T-cell (primary cell): ENCODE results near the gene RBFOX1. TPM values are rescaled to one million over a fixed set of nuclear protein-coding genes. Genes with fewer than 3 reads are reported as not detected.

Experiments used
- ATAC-seq, 4 experiments: fragments of 200-7000 bp in 3 of 4; fragments of 150-1000 bp in 1 of 4; cut with Tn5 transposase; replicated peaks in 1 of 4; 1 replicate in 3 of 4; 2 replicates in 1 of 4; pipeline ENCODE4 v1.10.0; 2021; ENCODE audit warnings: moderate library complexity in 3 of 4, mild to moderate bottlenecking in 2 of 4, moderate number of reproducible peaks in 1 of 4
- CTCF ChIA-PET, 2 donors: fragments of 300-600 bp; sonication (Branson Sonifier 250); formaldehyde crosslinking; loops; one replicate each; lab custom pipeline; 2022; ENCODE audit warnings: antibody characterized with exemption in 2 of 2; lab: Charles Lee
- POLR2A ChIA-PET, 2 donors: fragments of 300-600 bp; sonication (Branson Sonifier 250); formaldehyde crosslinking; loops; one replicate each; lab custom pipeline; 2022; ENCODE audit warnings: antibody characterized with exemption in 2 of 2; lab: Charles Lee
- DNase-seq, 35 experiments: peaks; one replicate each; pipeline versions ENCODE4 v3.0.0 to v3.0.0-alpha.2; 2013 to 2023
- H3K27ac ChIP-seq: one replicate; pipeline ENCODE4 v1.5.1; 2013; ENCODE audit warnings: low read length
- H3K27me3 ChIP-seq, 2 experiments: replicated peaks in 1 of 2; 1 replicate in 1 of 2; 2 replicates in 1 of 2; pipeline versions ENCODE4 v1.6.1 to v1.7.0; 2013; ENCODE audit warnings: low read length in 1 of 2, mixed read lengths in 1 of 2; ENCODE audit not compliant: control insufficient read depth in 2 of 2, insufficient read depth in 2 of 2; ENCODE audit errors: extremely low read depth in 1 of 2
- H3K36me3 ChIP-seq, 2 donors: 1 replicate in 1 of 2; 2 replicates in 1 of 2; pipeline versions ENCODE4 v1.6.1 to v1.7.0; 2013; ENCODE audit warnings: low read length in 1 of 2; ENCODE audit not compliant: control insufficient read depth in 2 of 2, insufficient read depth in 1 of 2; ENCODE audit errors: extremely low read depth in 1 of 2
- H3K4me1 ChIP-seq, 2 experiments: 1 replicate in 1 of 2; 2 replicates in 1 of 2; pipeline versions ENCODE4 v1.6.1 to v1.7.0; 2013; ENCODE audit warnings: low read length in 2 of 2, mixed read lengths in 1 of 2; ENCODE audit not compliant: insufficient read depth in 2 of 2, control insufficient read depth in 1 of 2; ENCODE audit errors: extremely low read depth in 1 of 2
- H3K4me3 ChIP-seq, 2 donors: 1 replicate in 1 of 2; 2 replicates in 1 of 2; pipeline versions ENCODE4 v1.5.1 to v1.7.0; 2013; ENCODE audit warnings: mild to moderate bottlenecking in 2 of 2, low read length in 1 of 2, moderate library complexity in 1 of 2; ENCODE audit not compliant: control insufficient read depth in 1 of 2; ENCODE audit errors: extremely low read depth in 1 of 2
- H3K9me3 ChIP-seq: 2 replicates; pipeline ENCODE4 v1.7.0; 2013
- H3K27ac Mint-ChIP-seq, 2 donors: one replicate each; pipeline ENCODE4 v1.8.0; 2020 to 2021; ENCODE audit warnings: mild to moderate bottlenecking in 2 of 2, mixed read lengths in 2 of 2
- H3K27me3 Mint-ChIP-seq, 2 donors: one replicate each; pipeline ENCODE4 v1.8.0; 2021 to 2022; ENCODE audit warnings: mixed read lengths in 2 of 2
- H3K36me3 Mint-ChIP-seq: one replicate; pipeline ENCODE4 v1.8.0; 2021; ENCODE audit warnings: mixed read lengths
- H3K4me1 Mint-ChIP-seq, 3 donors: one replicate each; pipeline ENCODE4 v1.8.0; 2020 to 2022; ENCODE audit warnings: mixed read lengths in 3 of 3, mild to moderate bottlenecking in 1 of 3
- H3K4me3 Mint-ChIP-seq, 3 donors: one replicate each; pipeline ENCODE4 v1.8.0; 2020 to 2022; ENCODE audit warnings: mild to moderate bottlenecking in 3 of 3, mixed read lengths in 3 of 3, moderate library complexity in 3 of 3
- H3K9me3 Mint-ChIP-seq, 3 donors: one replicate each; pipeline ENCODE4 v1.8.0; 2020 to 2022; ENCODE audit warnings: mixed read lengths in 3 of 3
- WGBS: methylation state at CpG from one replicate; pipeline ENCODE4 v1.1.5; 2013; ENCODE audit warnings: missing lambda C conversion rate; ENCODE audit not compliant: insufficient coverage; 5-methylcytosine and 5-hydroxymethylcytosine counted together
- total RNA-seq, 35 experiments: library from RNA in 6 of 35; stranded (reverse) in 6 of 35; fragments of 120-200 nt in 1 of 35; gene quantifications; one replicate each; pipeline versions ENCODE4 v1.2.1 to v1.2.4 and lab custom pipeline; 2013 to 2026

Gene RBFOX1
- total RNA-seq, 5 donors from 2014 or later (not counting 1 experiment from before 2014, with no cell fraction given): not detected

DNA sequence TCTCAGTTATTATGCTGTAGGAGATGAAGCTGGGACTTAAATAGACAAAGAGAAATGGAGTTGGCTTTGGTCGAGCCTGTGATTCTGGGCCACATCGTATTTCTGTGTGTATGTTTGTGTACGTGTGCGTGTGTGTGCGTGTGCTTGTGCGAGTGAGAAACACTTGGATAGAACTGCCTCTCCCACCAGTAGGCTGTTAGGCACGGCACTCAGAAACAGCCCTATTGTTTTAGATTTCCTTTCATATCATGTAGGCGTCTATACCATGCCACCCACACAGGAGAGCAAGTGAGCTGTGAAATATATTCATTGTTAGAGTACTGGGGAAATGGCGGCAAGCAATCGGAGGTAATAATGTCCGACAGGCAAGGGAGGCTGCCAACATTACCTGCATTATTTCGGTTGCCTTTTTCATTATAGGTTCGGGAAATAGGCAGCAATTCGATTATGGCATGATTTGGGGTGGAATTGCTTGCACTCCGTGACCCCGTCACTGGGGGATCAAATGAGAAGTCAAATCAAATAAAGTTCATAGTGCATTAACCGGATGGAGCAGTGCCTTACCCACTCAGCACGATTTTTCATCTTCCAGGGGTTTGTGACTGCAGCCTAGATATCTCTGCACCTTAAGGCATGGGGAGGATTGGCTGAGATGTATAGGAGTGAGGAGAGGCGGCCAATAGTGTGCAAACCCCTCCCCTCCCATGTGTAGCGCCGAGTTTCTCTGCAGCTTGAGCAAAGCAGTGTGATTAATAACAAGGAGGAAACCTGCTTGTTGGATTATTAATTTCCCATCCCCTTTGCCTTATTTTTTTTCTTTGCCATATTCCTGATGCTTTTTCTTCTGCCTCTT, 89.6 kb downstream of the RBFOX1 start:
- no peak overlapping the region for H3K4me3 ChIP-seq
- ATAC-seq (no peak), DNase-seq (no peak)
- H3K36me3 ChIP-seq: no peaks in the 10 kb centered on the region
- H3K4me1 Mint-ChIP-seq: no peaks in the 10 kb centered on the region
- whole genome bisulfite sequencing: 91% methylated on average over 8 of the region's 21 CpGs
- H3K9me3 Mint-ChIP-seq: peaks cover 12 to 19% (median 18%) of the 10 kb centered on the region in 3 donors
- H3K4me3 Mint-ChIP-seq: no peak overlapping the region
- H3K9me3 ChIP-seq: no peaks in the 10 kb centered on the region
- H3K27ac ChIP-seq: no peak overlapping the region
- H3K27ac Mint-ChIP-seq: no peak overlapping the region
- no peaks in the 10 kb centered on the region for H3K4me1 ChIP-seq
- no peaks in the 10 kb centered on the region for H3K27me3 Mint-ChIP-seq
- POLR2A ChIA-PET: no interaction called here
- CTCF ChIA-PET: no interaction called here
- no peaks in the 10 kb centered on the region for H3K36me3 Mint-ChIP-seq
- no peaks in the 10 kb centered on the region for H3K27me3 ChIP-seq

DNA sequence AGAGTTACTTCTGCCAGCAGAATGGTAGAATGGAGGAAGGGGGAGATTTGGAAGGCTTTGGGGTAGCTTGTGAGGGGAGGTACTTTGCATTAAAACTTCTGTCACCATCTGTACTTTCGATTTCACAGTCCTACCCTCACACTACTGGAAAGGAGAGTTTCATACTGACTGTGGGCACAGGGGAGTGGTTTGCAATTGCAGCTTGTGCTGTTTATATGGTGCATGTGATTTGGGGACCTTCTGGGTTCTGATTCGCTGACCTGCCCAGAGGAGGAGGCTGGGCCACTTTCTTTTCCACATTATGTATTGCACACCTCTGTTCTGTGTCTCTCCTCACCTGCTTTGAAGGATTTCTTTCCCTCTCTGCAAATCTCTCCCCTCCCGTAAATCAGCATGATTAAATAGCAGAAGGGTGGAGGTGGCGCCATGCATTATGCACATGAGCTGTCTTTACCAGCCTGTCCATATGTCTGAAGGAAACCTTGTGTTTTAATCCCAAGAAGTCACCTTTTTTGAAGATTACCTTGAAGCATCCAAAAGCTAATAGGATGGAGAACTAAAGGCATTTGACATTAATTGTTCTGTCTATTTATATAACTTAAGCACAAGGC, 90.9 kb downstream of the RBFOX1 start:
- H3K4me1 Mint-ChIP-seq: no peaks in the 10 kb centered on the region
- Histone ChIP-seq H3K27ac (no peak overlapping the region), H3K4me3 (no peak overlapping the region), H3K27me3 (no peaks in the 10 kb centered on the region), H3K4me1 (no peaks in the 10 kb centered on the region), H3K36me3 (no peaks in the 10 kb centered on the region), H3K9me3 (no peaks in the 10 kb centered on the region)
- H3K27ac Mint-ChIP-seq: no peak overlapping the region
- H3K36me3 Mint-ChIP-seq: no peaks in the 10 kb centered on the region
- H3K27me3 Mint-ChIP-seq: no peaks in the 10 kb centered on the region
- H3K4me3 Mint-ChIP-seq: no peak overlapping the region
- H3K9me3 Mint-ChIP-seq: peaks cover 16 to 20% (median 18%) of the 10 kb centered on the region in 3 donors
- no CpG with 5 or more reads among the region's 4 CpGs for WGBS
- POLR2A ChIA-PET: no interaction called here
- no peak for ATAC-seq
- CTCF ChIA-PET: interaction anchor here in 1 of 2 donors (0.7 kb wide), 1 partner anchor 1557 kb away, joined by 3 read pairs; no protein-coding TSS in a partner anchor
- no peak for DNase-seq

DNA sequence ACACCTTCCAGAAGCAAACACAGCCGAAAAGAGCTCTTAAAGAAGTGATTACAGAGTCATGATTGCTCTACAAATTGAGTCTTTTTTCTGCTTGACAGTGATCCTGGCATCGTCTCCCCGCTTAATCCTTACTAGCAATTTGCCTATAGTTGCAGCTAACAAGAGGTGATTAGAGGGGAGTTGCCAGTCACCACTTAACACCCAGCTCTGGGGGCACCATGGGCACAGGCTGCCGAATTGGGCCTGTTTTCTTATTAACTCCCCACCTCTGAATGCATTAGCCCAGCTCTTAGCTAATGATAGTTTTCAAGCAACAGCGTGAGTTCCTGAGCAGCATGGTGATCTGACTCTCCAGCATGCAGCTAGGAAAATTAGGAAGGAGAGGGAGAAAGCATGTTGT, 93.5 kb downstream of the RBFOX1 start:
- H3K4me1 Mint-ChIP-seq: no peaks in the 10 kb centered on the region
- DNase-seq (no peak), ATAC-seq (no peak)
- H3K4me1 ChIP-seq: no peaks in the 10 kb centered on the region
- no peaks in the 10 kb centered on the region for H3K36me3 Mint-ChIP-seq
- WGBS: 40% methylated on average over 1 of the region's 5 CpGs
- H3K9me3 ChIP-seq: no peaks in the 10 kb centered on the region
- H3K9me3 Mint-ChIP-seq: peaks cover 10 to 17% (median 15%) of the 10 kb centered on the region in 3 donors
- no peaks in the 10 kb centered on the region for H3K27me3 ChIP-seq
- POLR2A ChIA-PET: no interaction called here
- H3K4me3 Mint-ChIP-seq: no peak overlapping the region
- no peaks in the 10 kb centered on the region for H3K36me3 ChIP-seq
- CTCF ChIA-PET: no interaction called here
- H3K27me3 Mint-ChIP-seq: no peaks in the 10 kb centered on the region
- no peak overlapping the region for H3K27ac Mint-ChIP-seq
- H3K4me3 ChIP-seq: no peak overlapping the region
- no peak overlapping the region for H3K27ac ChIP-seq

DNA sequence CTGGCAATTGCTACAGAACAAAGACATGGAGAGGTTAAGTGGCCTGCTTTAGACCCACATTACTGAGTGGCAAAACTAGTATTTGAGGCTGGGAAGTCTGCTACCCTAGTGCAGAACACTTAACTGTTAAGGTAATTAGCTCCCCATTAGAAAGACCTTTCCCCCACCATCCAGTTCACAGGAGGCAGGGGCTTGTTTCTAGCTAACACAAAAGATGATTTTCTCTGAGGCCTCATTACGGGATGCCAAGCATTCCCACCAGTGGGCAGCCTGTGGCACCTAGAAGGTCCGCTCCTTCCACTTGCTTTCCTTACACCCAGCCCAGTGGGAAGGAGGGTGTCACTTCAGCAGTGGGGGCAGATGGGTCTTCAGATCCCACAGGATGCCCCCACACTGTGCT, 99.1 kb downstream of the RBFOX1 start:
- H3K9me3 Mint-ChIP-seq: peaks cover 15 to 29% (median 20%) of the 10 kb centered on the region in 3 donors
- H3K36me3 Mint-ChIP-seq: no peaks in the 10 kb centered on the region

DNA sequence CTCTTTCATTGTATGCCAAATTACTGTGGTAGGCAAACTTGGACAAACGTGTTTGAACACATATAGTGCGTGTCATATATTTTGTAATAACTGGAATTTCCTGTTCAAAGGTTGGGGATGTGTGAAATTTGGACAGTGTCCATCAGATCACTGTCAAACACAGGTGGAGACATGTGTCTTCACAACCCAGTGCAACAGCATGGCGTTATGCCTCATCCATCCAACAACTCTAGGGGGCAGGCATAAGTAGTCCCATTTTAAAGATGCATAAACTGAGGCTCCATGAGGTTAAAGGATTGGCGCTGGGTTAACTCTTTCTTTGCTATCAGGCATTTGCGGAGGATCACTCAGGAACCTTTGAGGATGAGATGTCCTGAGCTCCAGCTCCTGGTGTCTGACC, 103.7 kb downstream of the RBFOX1 start:
- H3K9me3 ChIP-seq: no peaks in the 10 kb centered on the region
- H3K36me3 ChIP-seq: no peaks in the 10 kb centered on the region
- no CpG with 5 or more reads among the region's 5 CpGs for WGBS
- no peak overlapping the region for H3K4me3 ChIP-seq
- no peaks in the 10 kb centered on the region for H3K36me3 Mint-ChIP-seq
- ChIA-PET POLR2A (interaction anchor here in 1 of 2 donors (0.6 kb wide), 1 partner anchor 48 kb away, joined by 3 read pairs; no protein-coding TSS in a partner anchor), CTCF (no interaction called here)
- H3K4me1 ChIP-seq: no peaks in the 10 kb centered on the region
- H3K4me1 Mint-ChIP-seq: no peaks in the 10 kb centered on the region
- no peaks in the 10 kb centered on the region for H3K27me3 Mint-ChIP-seq
- no peak for DNase-seq
- no peak overlapping the region for H3K27ac Mint-ChIP-seq
- H3K27me3 ChIP-seq: no peaks in the 10 kb centered on the region
- no peak for ATAC-seq
- H3K4me3 Mint-ChIP-seq: no peak overlapping the region
- H3K9me3 Mint-ChIP-seq: peaks cover 10 to 22% (median 14%) of the 10 kb centered on the region in 3 donors
- H3K27ac ChIP-seq: no peak overlapping the region

More for the DNA sequence above, 99.1 kb downstream of the RBFOX1 start:
- H3K4me1 Mint-ChIP-seq: no peaks in the 10 kb centered on the region
- no CpG with 5 or more reads among the region's 2 CpGs for WGBS
- H3K4me3 ChIP-seq: no peak overlapping the region
- H3K36me3 ChIP-seq: no peaks in the 10 kb centered on the region
- H3K4me1 ChIP-seq: no peaks in the 10 kb centered on the region
- H3K9me3 ChIP-seq: no peaks in the 10 kb centered on the region
- ChIA-PET POLR2A (no interaction called here), CTCF (no interaction called here)
- H3K27ac Mint-ChIP-seq: no peak overlapping the region
- no peaks in the 10 kb centered on the region for H3K27me3 Mint-ChIP-seq
- H3K27ac ChIP-seq: no peak overlapping the region
- no peak for DNase-seq
- no peak overlapping the region for H3K4me3 Mint-ChIP-seq
- no peak for ATAC-seq
- no peaks in the 10 kb centered on the region for H3K27me3 ChIP-seq

DNA sequence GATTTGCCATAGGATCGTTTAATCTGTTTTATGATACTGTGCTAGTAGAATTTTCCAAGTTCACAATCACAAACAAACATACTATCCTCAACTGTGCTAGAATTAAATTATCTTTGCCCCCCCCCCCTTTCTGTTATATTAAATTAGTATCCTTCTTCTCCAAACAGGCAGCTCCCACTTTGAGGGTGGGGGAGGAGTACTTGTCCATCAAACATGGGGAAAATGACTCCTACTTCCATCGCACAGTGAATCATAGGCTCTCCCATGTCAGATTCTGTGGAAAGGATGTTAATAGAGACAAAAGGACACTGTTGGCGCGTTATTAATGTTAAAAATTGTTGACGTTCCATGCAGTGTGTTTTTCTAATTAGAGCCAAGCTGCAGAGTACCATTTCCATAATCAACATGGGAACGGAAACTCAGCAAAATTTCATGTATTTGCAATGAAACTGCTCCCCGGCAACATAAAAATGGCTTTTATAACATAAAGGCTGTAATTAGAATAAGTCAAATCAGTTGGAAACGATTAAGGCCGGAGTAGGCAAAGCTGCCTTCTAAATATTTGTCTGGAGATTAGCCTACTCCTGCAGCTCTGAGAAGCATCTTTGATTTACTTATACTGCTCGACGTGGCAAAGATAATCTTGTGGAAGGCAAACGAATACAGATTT, 104.6 kb downstream of the RBFOX1 start:
- WGBS: 88% methylated on average over 3 of the region's 12 CpGs
- POLR2A ChIA-PET: no interaction called here
- H3K4me3 Mint-ChIP-seq: no peak overlapping the region

More for the DNA sequence above, 104.6 kb downstream of the RBFOX1 start:
- ATAC-seq (no peak), DNase-seq (no peak)
- Histone ChIP-seq H3K27ac (no peak overlapping the region), H3K4me1 (no peaks in the 10 kb centered on the region), H3K9me3 (no peaks in the 10 kb centered on the region), H3K27me3 (no peaks in the 10 kb centered on the region), H3K36me3 (no peaks in the 10 kb centered on the region), H3K4me3 (no peak overlapping the region)
- H3K27ac Mint-ChIP-seq: no peak overlapping the region
- no peaks in the 10 kb centered on the region for H3K27me3 Mint-ChIP-seq
- H3K9me3 Mint-ChIP-seq: peaks cover 12 to 22% (median 18%) of the 10 kb centered on the region in 3 donors
- CTCF ChIA-PET: no interaction called here
- no peaks in the 10 kb centered on the region for H3K36me3 Mint-ChIP-seq
- H3K4me1 Mint-ChIP-seq: no peaks in the 10 kb centered on the region
